H1 (cell line): Measurements from ENCODE around the gene TBX2.

ENCODE experiments used
- EZH2 ChIP-seq: fragments of 200-600 bp; sonication (generic); IDR thresholded peaks from 2 replicates; pipeline ENCODE4 v1.7.1; 2012; ENCODE audit warnings: low read depth, mild to moderate bottlenecking, moderate library complexity, low read length, inconsistent platforms; ENCODE audit not compliant: severe bottlenecking
- SRF ChIP-seq: IDR thresholded peaks from 2 replicates; pipeline ENCODE4 v1.6.1; 2011; ENCODE audit warnings: mild to moderate bottlenecking, low read depth, low read length, moderate library complexity
- TF ChIP-seq, protein P1 (sequence below), 3 experiments: IDR thresholded peaks; 1 replicate in 2 of 3; 2 replicates in 1 of 3; pipeline versions ENCODE4 v1.5.1 to v1.6.1; 2011; ENCODE audit warnings: low read length in 3 of 3, mild to moderate bottlenecking in 3 of 3, inconsistent platforms in 2 of 3, low read depth in 1 of 3, moderate library complexity in 1 of 3; ENCODE audit not compliant: insufficient read depth in 1 of 3; ENCODE audit errors: control extremely low read depth in 1 of 3
- TF ChIP-seq, protein P2 (sequence below): IDR thresholded peaks from 2 replicates; pipeline ENCODE4 v1.6.1; 2011; ENCODE audit warnings: low read length, improper control_type of control experiment

DNA sequence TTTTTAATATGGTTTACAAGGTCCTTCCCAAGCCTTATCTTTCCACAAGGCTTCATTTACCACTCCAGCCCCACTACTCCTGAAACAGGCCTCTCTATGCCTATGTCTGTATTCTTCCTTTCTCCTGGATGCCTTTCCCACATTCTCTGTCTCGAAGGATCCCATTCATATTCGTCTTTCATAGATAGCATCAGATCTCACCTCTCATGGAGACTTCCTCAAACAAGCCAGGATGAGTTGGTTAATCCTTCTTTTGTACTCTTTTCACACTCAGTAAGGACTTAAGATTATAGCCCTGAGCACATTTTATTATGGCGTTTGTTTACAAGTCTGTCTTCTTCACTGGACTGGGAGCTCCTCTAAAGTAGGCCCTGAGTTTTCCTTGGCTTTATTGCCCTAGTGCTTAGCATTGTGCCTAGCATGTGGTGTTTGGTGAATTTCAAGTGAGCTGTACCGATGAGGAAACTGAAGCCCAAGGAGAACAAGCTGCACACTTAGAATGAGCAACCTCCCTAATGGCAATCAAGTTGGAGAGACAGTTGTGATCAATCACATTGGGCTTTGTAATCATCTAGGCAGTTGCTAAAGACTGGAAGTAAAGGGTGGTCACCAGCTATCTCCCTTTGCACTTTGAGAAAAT is 42.6 kb downstream of the TBX2 start:
- TF ChIP-seq, protein P1, sequence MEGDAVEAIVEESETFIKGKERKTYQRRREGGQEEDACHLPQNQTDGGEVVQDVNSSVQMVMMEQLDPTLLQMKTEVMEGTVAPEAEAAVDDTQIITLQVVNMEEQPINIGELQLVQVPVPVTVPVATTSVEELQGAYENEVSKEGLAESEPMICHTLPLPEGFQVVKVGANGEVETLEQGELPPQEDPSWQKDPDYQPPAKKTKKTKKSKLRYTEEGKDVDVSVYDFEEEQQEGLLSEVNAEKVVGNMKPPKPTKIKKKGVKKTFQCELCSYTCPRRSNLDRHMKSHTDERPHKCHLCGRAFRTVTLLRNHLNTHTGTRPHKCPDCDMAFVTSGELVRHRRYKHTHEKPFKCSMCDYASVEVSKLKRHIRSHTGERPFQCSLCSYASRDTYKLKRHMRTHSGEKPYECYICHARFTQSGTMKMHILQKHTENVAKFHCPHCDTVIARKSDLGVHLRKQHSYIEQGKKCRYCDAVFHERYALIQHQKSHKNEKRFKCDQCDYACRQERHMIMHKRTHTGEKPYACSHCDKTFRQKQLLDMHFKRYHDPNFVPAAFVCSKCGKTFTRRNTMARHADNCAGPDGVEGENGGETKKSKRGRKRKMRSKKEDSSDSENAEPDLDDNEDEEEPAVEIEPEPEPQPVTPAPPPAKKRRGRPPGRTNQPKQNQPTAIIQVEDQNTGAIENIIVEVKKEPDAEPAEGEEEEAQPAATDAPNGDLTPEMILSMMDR (IDR thresholded peaks at IDR 0.05; ENCODE audit: control extremely low read depth in 1 of 3, insufficient read depth in 1 of 3, low read depth in 1 of 3, low read length in 3 of 3): no peak
- TF ChIP-seq EZH2 (no peak), SRF (no peak)
- TF ChIP-seq, protein P2, sequence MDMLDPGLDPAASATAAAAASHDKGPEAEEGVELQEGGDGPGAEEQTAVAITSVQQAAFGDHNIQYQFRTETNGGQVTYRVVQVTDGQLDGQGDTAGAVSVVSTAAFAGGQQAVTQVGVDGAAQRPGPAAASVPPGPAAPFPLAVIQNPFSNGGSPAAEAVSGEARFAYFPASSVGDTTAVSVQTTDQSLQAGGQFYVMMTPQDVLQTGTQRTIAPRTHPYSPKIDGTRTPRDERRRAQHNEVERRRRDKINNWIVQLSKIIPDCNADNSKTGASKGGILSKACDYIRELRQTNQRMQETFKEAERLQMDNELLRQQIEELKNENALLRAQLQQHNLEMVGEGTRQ: no peak
